RPMI7951 (cell line): ENCODE measurements around the gene NFATC2IP. TPM values are rescaled to one million over a fixed set of nuclear protein-coding genes. Genes with fewer than 3 reads are reported as not detected.
A peak's percentile ranks its signal among the peaks of the same experiment; 100 is the strongest.
"Not testable (repeated sequence)": the region's sequence is repeated elsewhere in the genome, so short reads cannot be mapped to it uniquely, and the experiment has no call there.

Source experiments
- DNase-seq: peaks from one replicate; pipeline ENCODE4 v3.0.0-alpha.2; 2012; ENCODE audit warnings: low read depth
- total RNA-seq: library from RNA; depleted of rRNA; stranded (reverse); fragments of >200 nt; shearing (Covaris generic); gene quantifications from 2 replicates; pipeline ENCODE4 v1.2.3, GENCODE V29; 2014

The NFATC2IP gene
- total RNA-seq, 1 experiment from 2014 or later, result 15.9 TPM

GRCh38 chr16:28967156-28967555 is 16.4 kb downstream of the NFATC2IP start:
- DNase-seq, result no peak

- DNase-seq, result not testable (repeated sequence)
Measured at GRCh38 chr16:28969696-28970095, 19.0 kb downstream of the NFATC2IP start.

- peak; percentile 65 for DNase-seq
Measured at GRCh38 chr16:28974007-28974436, 23.3 kb downstream of the NFATC2IP start.

GRCh38 chr16:28974437-28975157 is 23.9 kb downstream of the NFATC2IP start, which contains the start of gene SPNS1:
TSS of gene SPNS1 (plus strand) at chr16:28974778. CDS start at chr16:28975152, 374 bp downstream.
- DNase-seq, result peak; percentile 94

GRCh38 chr16:28975158-28975599 is 24.4 kb downstream of the NFATC2IP start:
- DNase-seq, result peak; percentile 2

- DNase-seq, result no peak
Measured at GRCh38 chr16:28977703-28978662, 27.2 kb downstream of the NFATC2IP start.

- DNase-seq, result not testable (repeated sequence)
Measured at GRCh38 chr16:28980330-28980729, 29.6 kb downstream of the NFATC2IP start.

- no peak for DNase-seq
Measured at GRCh38 chr16:28980929-28981328, 30.2 kb downstream of the NFATC2IP start.

- DNase-seq, result peak; percentile 5
Measured at GRCh38 chr16:28981517-28981916, 30.8 kb downstream of the NFATC2IP start.

GRCh38 chr16:28982418-28982817 is 31.7 kb downstream of the NFATC2IP start:
- no peak for DNase-seq

GRCh38 chr16:28982949-28983348 is 32.2 kb downstream of the NFATC2IP start:
- DNase-seq, result no peak

- DNase-seq, result no peak
Measured at GRCh38 chr16:28983644-28984043, 32.9 kb downstream of the NFATC2IP start.

GRCh38 chr16:28984091-28984490 is 33.4 kb downstream of the NFATC2IP start:
- DNase-seq, result no peak

- DNase-seq, result no peak
Measured at GRCh38 chr16:28984619-28985135, 33.9 kb downstream of the NFATC2IP start, which contains the start of gene LAT. TSS of gene LAT (plus strand) at chr16:28985052. CDS start at chr16:28985418, 366 bp downstream.

- no peak for DNase-seq
Measured at GRCh38 chr16:28985211-28986041, 34.7 kb downstream of the NFATC2IP start.

- no peak for DNase-seq
Measured at GRCh38 chr16:28986046-28986445, 35.3 kb downstream of the NFATC2IP start.

GRCh38 chr16:28986492-28986891 is 35.8 kb downstream of the NFATC2IP start:
- DNase-seq, result no peak

- DNase-seq, result no peak
Measured at GRCh38 chr16:28987170-28987853, 36.6 kb downstream of the NFATC2IP start.

GRCh38 chr16:28989363-28989762 is 38.6 kb downstream of the NFATC2IP start:
- DNase-seq, result no peak

GRCh38 chr16:28990375-28991040 is 39.8 kb downstream of the NFATC2IP start:
- DNase-seq, result no peak
